Mesothelial cell of epicardium (in vitro differentiated cells): ENCODE data around the gene CACNA1C. TPM values are rescaled to one million over a fixed set of nuclear protein-coding genes. Genes with fewer than 3 reads are reported as not detected.
A peak's percentile ranks its signal among the peaks of the same experiment; 100 is the strongest.

Source experiments
- DNase-seq, 2 experiments: peaks; one replicate each; pipeline ENCODE4 v3.0.0; 2021; ENCODE audit warnings: low spot score in 2 of 2; ENCODE audit not compliant: unreplicated experiment in 2 of 2
- H3K27ac Mint-ChIP-seq: 2 replicates; pipeline ENCODE4 v1.8.0; 2021; ENCODE audit warnings: mixed read lengths
- H3K27me3 Mint-ChIP-seq: 2 replicates; pipeline ENCODE4 v1.8.0; 2021; ENCODE audit warnings: low read depth, mixed read lengths
- H3K36me3 Mint-ChIP-seq: 2 replicates; pipeline ENCODE4 v1.8.0; 2021; ENCODE audit warnings: mixed read lengths
- H3K4me1 Mint-ChIP-seq: 2 replicates; pipeline ENCODE4 v1.8.0; 2021; ENCODE audit warnings: mixed read lengths
- H3K4me3 Mint-ChIP-seq: 2 replicates; pipeline ENCODE4 v1.8.0; 2021; ENCODE audit warnings: mild to moderate bottlenecking, moderate library complexity, mixed read lengths
- H3K9me3 Mint-ChIP-seq: 2 replicates; pipeline ENCODE4 v1.8.0; 2021; ENCODE audit warnings: mixed read lengths
- CTCF ChIP-seq: fragments of 200-600 bp; sonication (generic); IDR thresholded peaks from one replicate; pipeline ENCODE4 v1.5.0; 2021; ENCODE audit warnings: antibody characterized with exemption; ENCODE audit not compliant: unreplicated experiment
- total RNA-seq: library from RNA; stranded (reverse); gene quantifications from 3 replicates; pipeline ENCODE4 v1.2.1, GENCODE V29; 2021

Gene CACNA1C
- total RNA-seq, 1 donor from 2014 or later, result 33.6 TPM

GRCh38 chr12:2192231-2192630, 139.4 kb downstream of the CACNA1C start:
- no peak for TF ChIP-seq CTCF
- Mint-ChIP-seq H3K4me1 (peaks cover 25% of the 10 kb centered on the region), H3K36me3 (no peaks in the 10 kb centered on the region), H3K9me3 (no peaks in the 10 kb centered on the region), H3K4me3 (no peak overlapping the region), H3K27me3 (no peaks in the 10 kb centered on the region), H3K27ac (peak overlapping the region; percentile 64)
- no peak for DNase-seq

DNA sequence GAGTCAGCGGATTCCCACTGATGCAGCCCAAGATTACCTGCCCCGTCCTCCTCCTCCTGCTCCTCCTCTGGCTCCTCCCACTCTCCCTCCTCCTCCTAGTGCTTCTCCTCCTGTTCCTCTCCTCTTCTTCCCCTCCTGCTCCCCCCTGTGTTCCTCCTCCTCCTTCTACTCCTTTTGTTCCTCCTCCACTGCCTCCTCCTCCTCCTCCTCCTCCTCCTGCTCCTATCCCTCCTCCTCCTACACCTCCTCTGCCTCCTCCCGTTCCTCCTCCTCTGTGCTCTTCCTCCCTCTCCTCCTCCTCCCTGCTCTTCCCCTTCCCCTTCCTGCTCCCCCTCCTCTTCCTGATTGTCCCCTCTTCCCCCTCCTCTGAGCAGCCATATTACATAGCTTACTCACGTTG, 141.3 kb downstream of the CACNA1C start:
- no peak for DNase-seq
- Mint-ChIP-seq H3K4me3 (no peak overlapping the region), H3K27ac (peak overlapping the region; percentile 56), H3K4me1 (peaks cover 38% of the 10 kb centered on the region), H3K27me3 (no peaks in the 10 kb centered on the region), H3K9me3 (no peaks in the 10 kb centered on the region), H3K36me3 (no peaks in the 10 kb centered on the region)
- TF ChIP-seq CTCF, result no peak

DNA sequence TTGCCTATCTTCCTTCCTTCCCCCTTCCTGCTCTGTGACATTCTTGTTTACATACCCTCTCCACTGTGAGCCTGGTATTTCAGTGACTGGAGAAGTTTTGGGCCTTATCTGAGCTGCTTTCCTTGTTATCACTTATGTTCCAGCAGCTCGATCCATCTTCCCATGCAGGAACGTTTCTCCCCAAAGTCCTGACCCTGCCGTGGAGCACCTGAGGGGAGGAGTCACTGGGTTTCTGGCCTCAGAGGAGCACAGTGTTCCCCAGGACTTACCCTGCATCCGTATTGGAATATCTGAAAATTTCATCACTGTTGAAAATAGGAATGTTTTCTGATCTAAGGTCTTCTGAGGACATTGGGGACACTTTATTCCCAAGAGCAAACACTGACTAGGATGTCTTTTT, 141.8 kb downstream of the CACNA1C start:
- Mint-ChIP-seq H3K4me1 (peaks cover 39% of the 10 kb centered on the region), H3K36me3 (no peaks in the 10 kb centered on the region), H3K4me3 (no peak overlapping the region), H3K9me3 (no peaks in the 10 kb centered on the region), H3K27me3 (no peaks in the 10 kb centered on the region), H3K27ac (peak overlapping the region; percentile 56)
- TF ChIP-seq CTCF, result no peak
- DNase-seq, result no peak

DNA sequence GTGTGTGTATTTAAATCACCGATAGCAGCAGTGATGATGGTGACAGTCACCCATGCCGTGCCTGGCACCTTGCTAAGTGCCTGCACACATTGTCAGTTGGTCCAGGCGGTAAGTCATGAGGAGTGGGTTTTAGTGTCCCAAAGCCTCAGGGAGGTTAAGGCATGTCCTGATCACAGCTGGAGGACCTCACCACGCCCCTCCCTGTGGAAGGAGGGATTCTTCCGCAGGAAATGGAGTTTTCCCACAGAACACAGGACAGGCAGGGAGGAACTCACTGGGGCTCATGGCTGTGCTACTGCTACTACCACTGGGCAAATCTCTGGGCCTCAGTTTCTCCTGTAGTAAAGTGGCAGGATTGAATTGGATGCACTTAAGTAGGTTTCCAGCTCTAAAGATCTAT, 142.3 kb downstream of the CACNA1C start:
- H3K9me3 Mint-ChIP-seq, result no peaks in the 10 kb centered on the region
- DNase-seq, result no peak
- TF ChIP-seq CTCF, result no peak
- no peaks in the 10 kb centered on the region for H3K36me3 Mint-ChIP-seq
- no peak overlapping the region for H3K27ac Mint-ChIP-seq
- H3K4me1 Mint-ChIP-seq, result peaks cover 39% of the 10 kb centered on the region
- H3K4me3 Mint-ChIP-seq, result no peak overlapping the region
- no peaks in the 10 kb centered on the region for H3K27me3 Mint-ChIP-seq

GRCh38 chr12:2198005-2198501, 145.3 kb downstream of the CACNA1C start:
- DNase-seq, result peak in 1 of 2 experiments; percentile 54
- peaks cover under 1% of the 10 kb centered on the region for H3K36me3 Mint-ChIP-seq
- no peaks in the 10 kb centered on the region for H3K9me3 Mint-ChIP-seq
- no peaks in the 10 kb centered on the region for H3K27me3 Mint-ChIP-seq
- peaks cover 27% of the 10 kb centered on the region for H3K4me1 Mint-ChIP-seq
- peak overlapping the region; percentile 75 for H3K27ac Mint-ChIP-seq
- H3K4me3 Mint-ChIP-seq, result no peak overlapping the region
- no peak for TF ChIP-seq CTCF

DNA sequence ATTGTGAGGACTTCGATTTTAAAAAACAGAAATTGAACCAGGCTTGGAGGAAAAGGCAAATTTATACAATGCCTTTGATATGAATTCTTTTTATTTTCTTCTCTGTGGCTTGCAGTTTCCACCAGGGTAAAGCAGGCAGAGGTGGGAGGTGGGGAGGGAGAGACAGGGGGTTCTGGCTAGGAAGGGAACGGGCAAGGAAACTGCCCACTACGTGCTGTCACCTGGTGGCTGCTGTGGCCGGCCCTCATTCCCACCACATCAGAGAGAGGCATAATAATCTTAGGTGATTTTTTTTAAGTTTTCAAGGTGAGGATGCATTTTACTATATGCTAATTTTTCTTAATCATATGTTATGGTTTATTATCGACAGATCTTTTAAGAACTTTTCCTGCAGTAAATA, 145.8 kb downstream of the CACNA1C start:
- no peak for TF ChIP-seq CTCF
- H3K9me3 Mint-ChIP-seq, result no peaks in the 10 kb centered on the region
- peaks cover 27% of the 10 kb centered on the region for H3K4me1 Mint-ChIP-seq
- H3K36me3 Mint-ChIP-seq, result peaks cover 5% of the 10 kb centered on the region
- peak overlapping the region; percentile 75 for H3K27ac Mint-ChIP-seq
- DNase-seq, result no peak
- no peaks in the 10 kb centered on the region for H3K27me3 Mint-ChIP-seq
- no peak overlapping the region for H3K4me3 Mint-ChIP-seq
